Fibroblast of skin of left quadriceps (primary cell): ENCODE measurements around the gene BCO1.
"Not testable (repeated sequence)": the region's sequence is repeated elsewhere in the genome, so short reads cannot be mapped to it uniquely, and the experiment has no call there.

Source experiments
- DNase-seq, 2 experiments: peaks; one replicate each; pipeline ENCODE4 v3.0.0-alpha.2; 2013; ENCODE audit warnings: low read depth in 2 of 2

The BCO1 gene, protein sequence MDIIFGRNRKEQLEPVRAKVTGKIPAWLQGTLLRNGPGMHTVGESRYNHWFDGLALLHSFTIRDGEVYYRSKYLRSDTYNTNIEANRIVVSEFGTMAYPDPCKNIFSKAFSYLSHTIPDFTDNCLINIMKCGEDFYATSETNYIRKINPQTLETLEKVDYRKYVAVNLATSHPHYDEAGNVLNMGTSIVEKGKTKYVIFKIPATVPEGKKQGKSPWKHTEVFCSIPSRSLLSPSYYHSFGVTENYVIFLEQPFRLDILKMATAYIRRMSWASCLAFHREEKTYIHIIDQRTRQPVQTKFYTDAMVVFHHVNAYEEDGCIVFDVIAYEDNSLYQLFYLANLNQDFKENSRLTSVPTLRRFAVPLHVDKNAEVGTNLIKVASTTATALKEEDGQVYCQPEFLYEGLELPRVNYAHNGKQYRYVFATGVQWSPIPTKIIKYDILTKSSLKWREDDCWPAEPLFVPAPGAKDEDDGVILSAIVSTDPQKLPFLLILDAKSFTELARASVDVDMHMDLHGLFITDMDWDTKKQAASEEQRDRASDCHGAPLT

DNA sequence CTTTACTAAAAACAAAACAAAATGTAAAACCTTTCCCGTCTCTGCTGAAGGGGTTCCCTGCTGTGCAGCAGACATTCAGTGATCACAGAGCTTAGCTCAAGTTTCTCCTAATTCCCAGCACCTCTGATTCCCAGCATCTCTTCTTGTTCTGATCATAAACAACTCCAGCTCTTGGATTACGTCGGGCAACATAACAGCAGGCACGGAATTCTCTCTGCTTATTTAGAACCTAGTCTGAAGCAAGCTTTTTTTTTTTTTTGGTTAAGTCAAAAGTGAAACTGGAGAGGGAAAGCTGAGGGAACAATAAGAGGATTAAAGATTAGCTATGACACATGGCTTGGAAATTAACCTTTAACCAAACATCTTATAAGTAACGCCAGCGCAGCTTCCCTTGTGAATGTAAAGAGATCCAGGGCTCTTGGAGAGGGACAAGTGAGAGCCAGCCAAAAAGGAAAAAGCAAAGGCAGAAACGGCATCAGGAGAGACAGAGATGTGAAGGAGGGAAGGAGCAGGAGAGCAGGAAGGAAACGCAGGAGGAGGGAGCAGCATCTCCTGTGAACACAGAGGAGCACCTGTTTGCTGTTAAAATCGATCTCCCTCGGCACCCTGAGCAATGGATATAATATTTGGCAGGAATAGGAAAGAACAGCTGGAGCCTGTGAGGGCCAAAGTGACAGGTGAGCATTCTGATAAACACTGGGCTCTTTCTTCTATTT, at the start of gene BCO1:
Gene BCO1 (plus strand): TSS at position 394 of the 716 bp plus-strand sequence. CDS start 220 bp downstream, at position 614.
- peak; percentile 20 to 29 for DNase-seq

DNA sequence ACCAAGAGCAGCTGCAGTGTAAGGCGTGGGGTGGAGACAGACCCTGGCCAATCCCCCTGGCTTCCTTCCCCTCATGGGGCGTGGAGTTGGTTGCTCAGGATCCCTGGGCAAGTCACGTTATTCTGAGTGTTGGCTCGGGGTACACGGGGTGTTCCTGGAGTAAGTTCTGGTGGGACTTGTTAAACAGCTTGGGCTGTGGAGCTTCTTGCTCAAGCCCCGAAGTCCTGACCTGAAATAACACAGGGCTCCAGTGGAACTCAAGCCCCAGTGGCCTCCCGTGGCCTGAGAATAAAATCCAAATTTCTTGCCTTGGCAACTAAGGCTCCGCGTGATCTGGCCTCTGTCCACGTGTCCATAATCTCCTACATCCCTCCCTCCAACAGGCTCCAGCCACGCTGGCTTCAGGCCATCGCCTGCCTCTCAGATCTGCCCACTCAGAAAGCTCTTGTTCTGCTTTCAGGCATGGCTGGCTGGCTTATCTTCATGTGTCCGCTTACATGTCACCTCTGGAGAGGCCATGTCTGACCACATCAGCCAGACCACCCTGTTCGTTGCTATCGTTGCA, 49.3 kb upstream of the BCO1 start:
- DNase-seq = no peak

DNA sequence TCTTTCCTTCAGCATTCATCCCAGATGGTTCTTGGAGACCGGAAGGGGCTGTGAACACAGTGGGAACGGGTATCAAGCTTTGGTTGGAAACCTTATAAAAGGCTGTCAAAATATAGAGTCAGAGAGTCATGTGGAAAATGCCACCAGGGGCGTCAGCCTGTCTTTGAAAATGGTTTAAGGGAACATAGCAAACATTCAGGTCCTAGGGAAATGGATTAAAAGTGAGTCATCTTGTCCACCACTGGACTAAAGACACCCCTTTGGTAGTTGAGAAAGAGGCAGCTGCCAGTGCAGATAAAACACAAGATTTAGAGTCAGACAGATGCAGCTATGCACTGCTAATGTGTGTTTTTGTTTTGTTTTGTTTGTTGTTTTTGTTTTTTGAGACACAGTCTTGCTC, 47.8 kb upstream of the BCO1 start:
- no peak for DNase-seq

DNA sequence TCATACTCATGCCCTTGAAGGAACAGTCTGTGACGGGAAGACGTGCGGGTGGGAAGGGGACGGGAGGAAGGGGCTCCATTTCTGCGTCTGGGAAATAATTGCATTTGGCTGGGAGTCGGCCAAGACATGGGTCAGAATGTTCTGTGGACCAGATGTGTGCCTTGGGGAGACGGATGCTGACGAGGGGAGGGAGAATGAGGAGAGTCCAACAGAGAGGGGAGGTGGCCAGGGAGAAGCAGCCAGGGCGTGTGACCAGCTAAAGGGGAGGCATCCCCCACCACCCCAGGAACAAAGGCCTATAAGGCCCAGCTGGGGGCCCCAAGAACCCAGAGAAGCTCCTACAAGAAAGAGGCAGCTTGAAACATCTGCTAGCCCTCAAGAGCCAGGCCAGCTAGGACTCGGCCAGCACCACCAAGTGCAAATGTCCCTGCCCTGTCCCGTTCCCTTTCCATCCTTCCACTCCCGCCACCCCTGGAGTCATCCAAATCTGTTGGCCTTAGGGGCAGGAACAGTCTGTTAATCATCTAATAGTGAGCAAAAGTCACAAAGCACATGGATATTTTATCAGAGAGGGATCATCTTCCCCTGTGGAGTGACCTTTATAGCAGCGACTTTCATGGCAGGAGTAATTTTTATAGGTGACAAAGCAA, 42.5 kb upstream of the BCO1 start:
- DNase-seq = no peak

DNA sequence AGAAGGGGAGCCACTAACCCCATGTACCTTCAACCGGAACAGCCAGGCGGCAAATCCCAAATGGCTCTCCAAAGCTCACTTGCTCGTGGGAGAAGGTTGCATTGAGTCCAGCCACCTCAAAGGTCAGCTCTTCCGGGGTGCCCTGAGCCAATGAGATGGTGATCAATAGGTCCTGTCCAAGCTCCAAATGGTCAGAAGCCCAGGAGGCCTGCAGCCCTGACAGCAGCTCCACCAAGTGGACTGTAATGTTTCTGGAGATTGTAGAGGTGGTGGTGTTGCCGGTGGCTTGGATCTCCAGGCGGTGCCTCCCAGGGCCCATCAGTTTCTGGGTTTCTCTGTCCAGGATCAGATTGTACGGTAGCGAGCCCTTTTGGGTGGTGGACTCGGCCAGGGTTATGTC, 39.9 kb upstream of the BCO1 start:
- DNase-seq = no peak

DNA sequence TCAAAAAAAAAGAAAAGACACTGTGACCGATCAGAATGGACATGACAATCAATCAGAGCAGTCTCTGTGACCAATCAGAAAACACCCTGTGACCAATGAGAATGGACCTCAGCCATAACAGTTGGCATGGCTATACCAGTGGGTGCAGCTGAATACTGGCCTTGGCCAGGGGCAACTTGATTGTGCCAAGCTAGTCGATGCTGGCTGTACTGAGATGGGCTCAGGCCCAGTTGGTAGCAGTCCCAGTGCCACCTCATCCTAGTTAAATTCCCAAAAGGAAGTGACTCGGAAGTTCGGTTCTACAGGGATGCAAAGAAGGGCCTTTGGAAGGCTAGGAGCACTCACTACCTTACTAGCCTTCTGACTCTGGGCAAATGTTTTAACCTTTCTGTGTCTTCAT, 37.2 kb upstream of the BCO1 start:
- DNase-seq = no peak

DNA sequence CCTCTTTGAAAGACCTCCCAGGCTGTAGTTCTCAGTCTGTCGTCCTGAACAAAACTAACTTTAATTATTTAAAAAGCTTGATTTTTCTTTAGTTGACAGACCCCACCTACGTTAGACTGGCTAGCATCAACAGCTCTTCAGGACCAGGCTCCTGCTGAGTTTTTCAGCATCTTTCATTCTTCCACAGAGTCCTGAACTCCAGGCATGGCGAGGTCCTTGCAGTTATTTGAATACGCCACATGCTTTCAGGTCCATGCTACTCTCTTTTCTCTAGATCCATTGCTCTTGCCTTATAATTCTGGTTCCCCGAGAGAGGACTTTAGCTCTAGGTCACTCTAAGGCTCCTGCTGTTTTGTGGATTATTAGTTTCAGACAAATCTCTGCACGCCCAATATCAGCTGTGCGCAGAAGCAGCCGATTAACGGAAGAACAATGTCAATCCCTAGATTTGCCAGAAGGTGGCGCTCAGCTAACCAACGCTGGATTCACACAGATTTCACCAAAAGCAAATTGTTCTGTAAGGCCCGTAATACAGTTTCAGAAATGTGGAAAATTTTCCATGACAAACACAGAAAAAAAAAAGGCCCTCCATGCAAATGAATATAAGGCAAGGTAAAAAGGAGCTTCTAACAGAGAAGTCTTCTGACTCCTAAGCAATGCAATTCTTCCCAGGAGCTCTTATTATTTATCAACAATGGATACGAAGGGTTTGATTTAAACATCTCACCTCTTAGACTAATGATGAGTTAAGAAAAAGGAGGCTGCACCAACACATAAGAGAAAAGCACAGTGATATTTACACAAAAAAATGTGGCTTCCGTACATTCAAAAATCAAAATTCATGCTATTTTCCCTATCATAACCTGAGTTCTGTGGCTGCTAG, 33.5 kb upstream of the BCO1 start:
- DNase-seq = peak; percentile 15 to 17

DNA sequence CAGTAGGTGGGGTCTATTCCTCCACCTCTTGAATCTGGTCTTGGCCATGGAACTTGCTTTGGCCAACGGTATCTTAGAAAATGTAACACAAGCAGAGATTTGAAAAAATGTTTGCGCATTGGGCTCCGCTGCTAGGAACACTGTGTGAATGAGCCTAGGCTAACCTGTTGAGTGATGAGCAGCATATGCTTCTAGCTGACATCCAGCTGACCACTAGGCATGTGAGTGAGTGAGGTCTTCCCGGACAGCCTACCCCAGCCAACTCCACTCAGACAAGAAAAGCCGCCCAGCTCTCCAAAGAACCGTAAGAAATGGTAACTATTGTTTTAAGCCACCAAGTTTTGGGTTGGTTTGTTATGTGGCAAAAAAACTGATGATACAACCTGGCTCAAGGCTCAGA, 31.4 kb upstream of the BCO1 start:
- DNase-seq = no peak

DNA sequence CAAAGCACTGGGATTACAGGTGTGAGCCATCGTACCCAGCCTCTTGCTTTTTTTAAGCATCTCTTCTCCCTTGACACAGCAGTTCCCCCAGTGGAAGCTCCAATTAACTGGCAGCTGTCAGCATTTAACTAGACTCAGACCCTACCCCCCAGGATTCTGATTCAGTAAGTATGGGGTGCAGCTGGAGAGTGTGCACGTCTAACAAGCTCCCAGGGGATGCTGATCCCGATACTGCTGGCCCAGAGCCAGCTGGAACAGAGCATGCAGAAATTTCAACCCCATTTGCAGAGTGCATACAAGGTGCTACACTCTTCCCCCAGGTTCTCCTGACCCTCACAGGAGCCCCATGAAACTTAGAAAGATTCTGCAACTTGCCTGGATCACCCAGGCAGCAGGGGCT, 27.7 kb upstream of the BCO1 start:
- DNase-seq = no peak

DNA sequence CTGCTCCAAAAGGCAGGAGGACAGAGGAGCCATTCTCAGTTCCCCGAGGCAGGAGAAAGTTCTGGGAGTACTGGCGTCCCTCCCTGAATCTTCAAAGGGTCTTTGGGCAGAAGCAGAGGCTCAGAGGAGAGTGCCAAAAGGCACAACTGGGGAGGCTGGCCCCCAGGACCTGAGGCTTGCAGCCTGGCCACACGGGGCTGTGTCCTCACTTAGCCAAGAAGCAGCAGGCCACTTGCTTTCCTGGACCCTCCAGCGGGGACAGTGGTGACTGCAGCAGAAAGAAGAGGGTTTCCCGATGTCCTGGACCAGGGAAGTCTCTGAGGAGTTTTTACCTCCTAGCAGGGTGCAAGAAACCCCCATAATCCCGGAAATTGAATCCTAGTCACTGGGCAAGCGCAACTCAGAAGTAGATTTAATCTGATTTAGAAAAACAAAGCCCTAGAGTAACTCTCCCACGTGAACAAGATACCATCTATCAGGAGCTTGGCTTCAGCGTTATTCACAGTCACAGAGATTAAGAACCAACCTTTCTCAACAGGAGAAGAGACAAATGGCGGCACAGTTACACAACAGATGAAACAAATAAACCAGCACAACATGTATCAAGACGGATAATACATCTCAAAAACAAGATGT, 25.5 kb upstream of the BCO1 start:
- DNase-seq = no peak

DNA sequence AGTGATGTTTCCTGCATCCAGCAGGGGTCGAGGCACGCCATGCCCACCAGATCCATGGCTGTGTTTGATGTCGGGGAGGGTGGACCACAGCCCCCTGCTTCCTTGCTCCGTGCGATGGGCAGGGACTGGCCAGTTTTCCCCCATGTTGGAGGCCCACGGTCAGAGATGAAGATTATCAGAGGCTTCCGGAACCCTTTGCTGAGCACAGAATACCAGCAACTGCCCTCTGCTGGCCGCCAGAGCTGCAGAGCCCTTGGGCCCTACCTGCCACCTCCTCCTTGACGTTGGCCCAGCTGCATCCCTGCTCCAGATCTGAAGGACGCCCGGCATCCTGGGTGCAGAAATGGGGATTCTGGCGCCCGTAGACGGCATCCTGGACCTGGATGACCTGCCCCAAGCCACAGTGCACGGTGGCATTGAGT, 23.7 kb upstream of the BCO1 start:
- no peak for DNase-seq

DNA sequence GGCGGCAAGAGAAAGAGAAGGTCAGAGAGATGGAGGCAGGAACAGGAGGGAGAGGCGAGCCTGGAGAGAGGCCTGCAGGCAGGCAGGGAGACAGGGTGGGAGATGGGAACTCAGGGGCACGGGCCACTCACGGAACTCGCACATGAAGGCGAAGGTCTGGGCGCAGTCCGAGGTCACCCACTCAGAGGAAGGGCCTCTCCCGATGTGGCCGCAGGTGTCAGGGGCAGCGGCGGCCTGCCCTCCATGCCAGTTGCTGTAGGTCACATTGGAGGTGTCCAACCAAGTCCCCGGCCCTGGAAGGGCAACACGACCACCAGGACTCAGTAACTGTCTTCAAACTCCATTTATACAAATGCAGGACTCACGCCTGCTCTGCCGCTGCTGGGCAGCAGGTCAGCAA, 22.4 kb upstream of the BCO1 start:
- DNase-seq = no peak

DNA sequence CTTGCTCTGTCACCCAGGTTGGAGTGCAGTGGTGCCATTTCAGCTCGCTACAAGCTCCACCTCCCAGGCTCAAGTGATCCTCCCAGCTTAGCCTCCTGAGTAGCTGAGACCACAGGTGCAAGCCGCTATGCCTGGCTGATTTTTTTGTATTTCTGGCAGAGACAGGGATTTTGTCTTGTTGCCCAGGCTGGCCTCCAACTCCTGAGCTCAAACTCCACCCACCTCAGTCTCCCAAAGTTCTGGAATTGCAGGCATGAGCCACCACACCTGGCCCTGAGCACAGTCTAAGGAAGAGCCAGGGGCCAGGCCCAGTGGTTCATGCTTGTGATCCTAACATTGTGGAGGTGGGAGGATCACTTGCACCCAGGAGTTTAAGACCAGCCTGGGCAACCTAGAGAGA, 21.8 kb upstream of the BCO1 start:
- no peak for DNase-seq

DNA sequence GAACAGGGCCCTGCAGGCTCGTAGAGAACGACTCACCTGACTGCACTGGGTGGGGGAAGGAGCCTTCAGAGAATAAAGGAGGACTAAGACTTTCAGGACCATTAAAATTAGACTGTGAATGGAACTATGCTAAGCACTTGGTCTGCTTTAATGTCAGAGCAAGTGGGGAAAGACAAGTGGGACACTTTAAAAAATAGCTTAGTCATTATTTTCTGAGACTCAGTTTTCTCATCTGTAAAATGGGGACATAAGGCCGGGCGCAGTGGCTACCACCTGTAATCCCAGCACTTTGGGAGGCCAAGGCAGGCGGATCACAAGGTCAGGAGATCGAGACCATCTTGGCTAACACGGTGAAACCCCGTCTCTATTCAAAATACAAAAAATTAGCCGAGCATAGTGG, 19.3 kb upstream of the BCO1 start:
- DNase-seq = no peak

DNA sequence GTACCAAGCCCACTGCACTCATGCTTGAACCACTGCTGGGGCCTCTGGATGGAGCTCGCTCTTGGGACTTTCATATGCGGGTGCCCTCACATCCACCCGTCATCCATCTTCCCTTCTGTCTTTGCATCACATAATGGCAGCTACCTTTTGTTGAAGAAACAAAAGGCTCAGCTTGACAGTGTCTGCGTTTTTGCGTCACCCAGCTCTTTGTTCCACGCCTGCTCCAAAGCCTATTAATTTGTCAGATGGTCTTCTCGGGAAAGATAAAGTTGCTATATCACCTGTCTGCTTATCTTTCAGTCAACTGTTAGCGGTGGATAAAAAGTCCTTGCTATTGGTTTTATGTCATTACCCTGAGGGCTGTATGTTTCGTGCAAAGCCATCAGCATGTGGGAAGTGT, 18.1 kb upstream of the BCO1 start:
- DNase-seq = no peak

DNA sequence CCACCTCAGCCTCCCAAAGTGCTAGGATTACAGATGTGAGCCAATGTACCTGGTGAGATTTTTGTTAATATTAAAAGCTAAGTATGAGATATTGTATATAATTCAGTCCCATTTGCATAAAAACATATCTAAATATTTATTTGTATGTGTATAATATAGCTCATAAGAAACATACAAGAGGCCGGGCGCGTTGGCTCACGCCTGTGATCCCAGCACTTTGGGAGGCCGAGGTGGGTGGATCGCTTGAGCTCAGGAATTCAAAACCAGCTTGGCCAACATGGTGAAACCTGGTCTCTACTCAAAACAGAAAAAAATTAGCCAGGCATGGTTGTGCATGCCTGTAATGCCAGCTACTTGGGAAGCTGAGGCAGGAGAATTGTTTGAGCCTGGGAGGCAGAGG, 16.8 kb upstream of the BCO1 start:
- no peak for DNase-seq

DNA sequence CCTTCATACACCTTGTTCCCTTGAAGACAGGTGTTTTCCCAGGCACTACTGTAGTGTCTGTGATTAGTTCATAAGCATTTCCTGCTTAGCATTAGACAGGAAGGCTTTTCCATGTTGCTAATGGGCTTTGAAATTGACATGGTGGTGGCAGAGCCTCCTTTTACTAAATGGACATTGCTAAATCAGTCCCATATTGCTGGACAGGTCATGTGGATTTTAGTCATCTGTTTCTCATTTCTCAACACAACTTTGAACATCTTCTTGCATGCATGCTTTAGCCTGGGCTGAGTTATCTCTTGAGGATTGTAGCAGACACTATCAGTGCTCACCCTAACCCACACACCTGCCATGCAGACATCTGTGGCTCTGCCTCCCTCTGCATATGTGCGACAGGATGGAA, 13.7 kb upstream of the BCO1 start:
- DNase-seq = no peak

DNA sequence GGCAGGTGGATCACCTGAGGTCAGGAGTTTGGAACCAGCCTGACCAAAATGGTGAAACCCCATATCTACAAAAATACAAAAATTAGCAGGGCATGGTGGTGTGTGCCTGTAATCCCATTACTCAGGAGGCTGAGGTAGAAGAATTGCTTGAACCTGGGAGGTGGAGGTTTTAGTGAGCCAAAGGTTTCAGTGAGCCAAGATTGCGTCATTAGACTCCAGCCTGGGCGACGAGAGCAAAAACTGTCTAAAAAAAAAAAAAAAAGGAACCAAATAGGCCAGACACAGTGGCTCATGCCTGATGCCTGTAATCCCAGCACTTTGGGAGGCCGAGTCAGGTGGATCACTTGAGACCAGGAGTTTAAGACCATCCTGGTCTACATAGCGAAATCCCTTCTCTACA, 12.8 kb upstream of the BCO1 start:
- DNase-seq = not testable (repeated sequence)

DNA sequence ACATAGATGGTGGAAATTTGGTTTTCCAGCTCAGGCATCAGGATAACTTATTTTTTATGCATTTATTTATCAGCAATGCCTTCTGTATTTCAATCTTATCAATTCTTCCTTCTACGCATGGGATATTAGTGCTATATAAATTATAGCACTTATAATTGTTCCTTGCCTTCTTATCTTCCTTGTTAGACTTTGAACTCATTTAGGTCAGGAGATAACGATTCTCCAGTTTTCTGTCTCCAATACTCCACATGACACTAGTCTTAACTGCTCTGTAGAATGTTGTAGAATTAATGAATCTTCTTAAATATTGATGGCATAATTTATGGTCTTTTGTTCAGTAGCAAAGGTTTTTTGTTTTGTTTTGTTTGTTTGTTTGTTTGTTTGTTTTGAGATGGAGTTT, 10.7 kb upstream of the BCO1 start:
- DNase-seq = no peak

DNA sequence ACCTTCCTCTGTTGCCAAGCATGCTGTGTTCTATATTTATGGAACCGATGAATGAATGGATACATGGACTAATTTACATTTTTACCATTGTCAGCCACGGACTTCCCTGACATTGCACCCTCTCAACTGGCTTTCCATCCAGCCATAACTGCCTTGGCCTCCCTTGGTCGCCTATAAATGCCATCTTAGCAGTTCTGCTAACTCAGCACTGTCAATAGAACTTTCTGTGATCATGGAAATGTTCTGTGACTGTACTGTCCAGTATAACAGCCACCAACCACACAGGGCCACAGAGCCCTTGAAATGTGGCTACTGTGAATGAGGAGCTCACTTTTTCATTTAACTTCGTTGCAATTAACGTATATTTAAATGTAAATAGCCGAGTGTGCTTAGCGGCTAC, 8.7 kb upstream of the BCO1 start:
- no peak for DNase-seq

DNA sequence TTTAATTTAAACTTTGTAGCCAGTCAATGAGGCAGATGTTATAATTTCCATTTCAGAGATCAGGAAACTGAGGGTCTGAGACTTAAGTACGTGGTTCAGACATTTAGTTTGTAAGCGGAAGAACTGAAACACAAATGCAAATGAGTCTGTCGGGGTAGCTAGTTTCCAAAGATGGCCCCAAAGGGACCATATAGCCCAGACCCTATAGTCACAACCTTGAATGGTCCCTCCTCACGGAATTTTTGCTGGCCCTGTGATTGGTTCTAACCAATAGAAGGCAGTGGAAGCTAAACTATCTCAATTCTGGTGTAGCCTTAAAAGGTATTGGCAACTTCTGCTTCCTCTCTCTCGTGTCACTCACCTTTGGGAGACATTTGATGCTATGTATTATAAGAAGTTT, 7.5 kb upstream of the BCO1 start:
- no peak for DNase-seq
